Sigmoid colon (tissue), 7 donors: ENCODE results near the gene COL4A1. TPM values are rescaled to one million over a fixed set of nuclear protein-coding genes. Genes with fewer than 3 reads are reported as not detected.

Experiments used
- DNase-seq: peaks from one replicate; pipeline ENCODE4 v3.0.0-alpha.2; 2019
- H3K27ac ChIP-seq, 4 donors: fragments of 200-600 bp; sonication (generic); one replicate each; pipeline ENCODE4 v1.5.1; 2016 to 2019; ENCODE audit warnings: mild to moderate bottlenecking in 1 of 4
- H3K27me3 ChIP-seq, 3 donors: fragments of 200-600 bp; sonication (generic); one replicate each; pipeline ENCODE4 v1.5.1; 2019; ENCODE audit warnings: mild to moderate bottlenecking in 1 of 3
- H3K36me3 ChIP-seq, 4 donors: fragments of 200-600 bp; sonication (generic); one replicate each; pipeline ENCODE4 v1.5.1; 2016 to 2019
- H3K4me1 ChIP-seq, 4 donors: fragments of 200-600 bp; sonication (generic); one replicate each; pipeline ENCODE4 v1.5.1; 2017 to 2019
- H3K4me3 ChIP-seq, 4 donors: fragments of 200-600 bp; sonication (generic); one replicate each; pipeline ENCODE4 v1.5.1; 2017 to 2019; ENCODE audit warnings: mild to moderate bottlenecking in 2 of 4, moderate library complexity in 1 of 4
- H3K9me3 ChIP-seq, 4 donors: fragments of 200-600 bp in 3 of 4; sonication (generic) in 3 of 4; one replicate each; pipeline versions ENCODE4 v1.5.1 to v1.6.1; 2013 to 2019
- EP300 ChIP-seq, 4 donors: sonication (generic); formaldehyde crosslinking; IDR thresholded peaks; one replicate each; pipeline ENCODE4 v1.6.1; 2017; ENCODE audit warnings: antibody characterized with exemption in 4 of 4
- POLR2A ChIP-seq, 2 donors: fragments of 450-650 bp; IDR thresholded peaks; one replicate each; pipeline ENCODE4 v1.6.1; 2016; ENCODE audit warnings: antibody characterized with exemption in 2 of 2, mild to moderate bottlenecking in 2 of 2, moderate library complexity in 2 of 2
- POLR2AphosphoS5 ChIP-seq, 4 donors: sonication (generic); formaldehyde crosslinking; IDR thresholded peaks; one replicate each; pipeline ENCODE4 v1.6.1; 2017; ENCODE audit warnings: antibody characterized with exemption in 4 of 4
- WGBS, 2 donors: extraction: QIAGEN DNeasy Blood & Tissue Kit; methylation state at CpG; one replicate each; pipeline ENCODE4 v1.1.7; 2013; 5-methylcytosine and 5-hydroxymethylcytosine counted together
- intact Hi-C: fragments of 100-400 bp; cut with DNase I; formaldehyde crosslinking; loops from one replicate; pipeline ENCODE4 v1.15.1; 2023
- polyA plus RNA-seq, 3 donors: library from polyadenylated mRNA; stranded (reverse); fragments of 200-250 nt; gene quantifications; one replicate each; pipeline ENCODE4 v1.2.3, GENCODE V29; 2013
- total RNA-seq, 4 donors: library from RNA; depleted of rRNA; stranded (reverse); fragments of >200 nt; gene quantifications; one replicate each; pipeline ENCODE4 v1.1.0, GENCODE V29; 2016
- TF ChIP-seq, protein P1 (sequence below), 4 experiments: fragments of 450-650 bp in 3 of 4; fragments of 200-600 bp in 1 of 4; IDR thresholded peaks; one replicate each; pipeline ENCODE4 v1.5.1; 2016 to 2019; ENCODE audit warnings: antibody characterized with exemption in 4 of 4, mild to moderate bottlenecking in 3 of 4, moderate library complexity in 2 of 4
- donor health status: healthy with polysubstance abuse.
- donor health status: Bipolar disorder and iron deficiency.
- donor health status: healthy.

Gene COL4A1
- total and polyA plus RNA-seq, 7 donors: 9.2 to 598 (median 235) TPM

GRCh38 chr13:110157718-110158117, 149.2 kb downstream of the COL4A1 start:
- H3K36me3 ChIP-seq: peaks cover 55 to 99% (median 67%) of the 10 kb centered on the region in 4 donors

GRCh38 chr13:110156301-110157049, 150.5 kb downstream of the COL4A1 start:
- DNase-seq: no peak
- H3K36me3 ChIP-seq: peaks cover 44 to 99% (median 68%) of the 10 kb centered on the region in 4 donors
- H3K4me1 ChIP-seq: peaks cover 0 to 14% (median 0%) of the 10 kb centered on the region in 4 donors
- no peaks in the 10 kb centered on the region for H3K9me3 ChIP-seq
- TF ChIP-seq EP300 (IDR thresholded peaks at IDR 0.05) (no peak), POLR2A (IDR thresholded peaks at IDR 0.05) (no peak), POLR2AphosphoS5 (IDR thresholded peaks at IDR 0.05) (no peak)
- TF ChIP-seq, protein P1, sequence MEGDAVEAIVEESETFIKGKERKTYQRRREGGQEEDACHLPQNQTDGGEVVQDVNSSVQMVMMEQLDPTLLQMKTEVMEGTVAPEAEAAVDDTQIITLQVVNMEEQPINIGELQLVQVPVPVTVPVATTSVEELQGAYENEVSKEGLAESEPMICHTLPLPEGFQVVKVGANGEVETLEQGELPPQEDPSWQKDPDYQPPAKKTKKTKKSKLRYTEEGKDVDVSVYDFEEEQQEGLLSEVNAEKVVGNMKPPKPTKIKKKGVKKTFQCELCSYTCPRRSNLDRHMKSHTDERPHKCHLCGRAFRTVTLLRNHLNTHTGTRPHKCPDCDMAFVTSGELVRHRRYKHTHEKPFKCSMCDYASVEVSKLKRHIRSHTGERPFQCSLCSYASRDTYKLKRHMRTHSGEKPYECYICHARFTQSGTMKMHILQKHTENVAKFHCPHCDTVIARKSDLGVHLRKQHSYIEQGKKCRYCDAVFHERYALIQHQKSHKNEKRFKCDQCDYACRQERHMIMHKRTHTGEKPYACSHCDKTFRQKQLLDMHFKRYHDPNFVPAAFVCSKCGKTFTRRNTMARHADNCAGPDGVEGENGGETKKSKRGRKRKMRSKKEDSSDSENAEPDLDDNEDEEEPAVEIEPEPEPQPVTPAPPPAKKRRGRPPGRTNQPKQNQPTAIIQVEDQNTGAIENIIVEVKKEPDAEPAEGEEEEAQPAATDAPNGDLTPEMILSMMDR (IDR thresholded peaks at IDR 0.05): no peak
- peak overlapping the region in 2 of 4 donors; percentile 30 to 75 for H3K27ac ChIP-seq
- intact Hi-C loops: no loop called here
- no peak overlapping the region for H3K4me3 ChIP-seq
- WGBS, 2 donors: 81 to 88% methylated on average over 5 of the region's 5 CpGs
- no peaks in the 10 kb centered on the region for H3K27me3 ChIP-seq

More at GRCh38 chr13:110157718-110158117, 149.2 kb downstream of the COL4A1 start:
- WGBS, 2 donors: 84 to 91% methylated on average over 1 of the region's 1 CpG
- no peaks in the 10 kb centered on the region for H3K9me3 ChIP-seq
- intact Hi-C loops: no loop called here
- peaks cover 0 to 14% (median 0%) of the 10 kb centered on the region in 4 donors for H3K4me1 ChIP-seq
- DNase-seq: no peak
- TF ChIP-seq EP300 (IDR thresholded peaks at IDR 0.05) (no peak), POLR2A (IDR thresholded peaks at IDR 0.05) (no peak), POLR2AphosphoS5 (IDR thresholded peaks at IDR 0.05) (no peak)
- TF ChIP-seq, protein P1 (IDR thresholded peaks at IDR 0.05): no peak
- peak overlapping the region in 3 of 4 donors; percentile 15 to 75 (median 41) for H3K27ac ChIP-seq
- no peak overlapping the region for H3K4me3 ChIP-seq
- no peaks in the 10 kb centered on the region for H3K27me3 ChIP-seq

DNA sequence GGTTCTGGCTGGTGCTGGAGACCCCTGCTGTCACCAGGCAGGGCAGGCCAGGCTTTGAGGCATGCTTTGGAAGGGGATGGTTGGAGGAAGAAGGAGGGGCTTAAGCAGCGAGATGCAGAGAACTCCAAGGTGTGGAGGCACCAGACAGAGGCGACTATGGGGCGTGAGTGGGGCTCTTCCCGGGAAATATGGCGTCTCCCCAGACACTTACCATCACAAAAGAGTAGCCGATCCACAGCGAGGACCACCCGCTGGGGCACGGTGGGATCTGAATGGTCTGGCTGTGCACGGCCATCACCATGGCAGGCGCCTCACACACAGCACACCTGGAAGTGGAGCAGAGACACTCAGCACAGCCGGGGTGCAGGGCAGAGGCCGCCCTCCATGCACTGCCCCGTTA, 151.9 kb downstream of the COL4A1 start:
- peaks cover 0 to 23% (median 0%) of the 10 kb centered on the region in 4 donors for H3K4me1 ChIP-seq
- H3K27ac ChIP-seq: peak overlapping the region in 2 of 4 donors; percentile 7 to 75
- intact Hi-C loops: no loop called here
- no peak for DNase-seq
- peaks cover 42 to 100% (median 71%) of the 10 kb centered on the region in 4 donors for H3K36me3 ChIP-seq
- H3K9me3 ChIP-seq: no peaks in the 10 kb centered on the region
- H3K4me3 ChIP-seq: no peak overlapping the region
- WGBS, 2 donors: 96 to 97% methylated on average over 14 of the region's 14 CpGs
- no peaks in the 10 kb centered on the region for H3K27me3 ChIP-seq
- TF ChIP-seq POLR2AphosphoS5 (IDR thresholded peaks at IDR 0.05) (no peak), POLR2A (IDR thresholded peaks at IDR 0.05) (no peak), EP300 (IDR thresholded peaks at IDR 0.05) (no peak)
- TF ChIP-seq, protein P1 (IDR thresholded peaks at IDR 0.05): no peak

GRCh38 chr13:110154410-110154933, 152.5 kb downstream of the COL4A1 start:
- DNase-seq: no peak
- Histone ChIP-seq H3K27me3 (no peaks in the 10 kb centered on the region), H3K36me3 (peaks cover 41 to 100% (median 71%) of the 10 kb centered on the region in 4 donors), H3K9me3 (no peaks in the 10 kb centered on the region), H3K4me3 (no peak overlapping the region), H3K4me1 (peaks cover 0 to 23% (median 0%) of the 10 kb centered on the region in 4 donors), H3K27ac (no peak overlapping the region)
- TF ChIP-seq POLR2AphosphoS5 (IDR thresholded peaks at IDR 0.05): no peak
- no peak for TF ChIP-seq POLR2A (IDR thresholded peaks at IDR 0.05)
- no peak for TF ChIP-seq EP300 (IDR thresholded peaks at IDR 0.05)
- TF ChIP-seq, protein P1 (IDR thresholded peaks at IDR 0.05): no peak
- intact Hi-C loops: no loop called here
- 68 to 86% methylated on average over 7 of the region's 7 CpGs for WGBS, 2 donors
